ENCODE data around the gene SHISA7. TPM values are rescaled to one million over a fixed set of nuclear protein-coding genes. Genes with fewer than 3 reads are reported as not detected.
A peak's percentile ranks its signal among the peaks of the same experiment; 100 is the strongest.

SHISA7 gene
- total RNA-seq, result not detected
- polyA plus RNA-seq, result 0.05 TPM
- long read RNA-seq, donor 1, result 0 reads
- long read RNA-seq, donor 2, result 0 reads
- long read RNA-seq, donor 3, result 0 reads
- long read RNA-seq, donor 4, result 0 reads

DNA sequence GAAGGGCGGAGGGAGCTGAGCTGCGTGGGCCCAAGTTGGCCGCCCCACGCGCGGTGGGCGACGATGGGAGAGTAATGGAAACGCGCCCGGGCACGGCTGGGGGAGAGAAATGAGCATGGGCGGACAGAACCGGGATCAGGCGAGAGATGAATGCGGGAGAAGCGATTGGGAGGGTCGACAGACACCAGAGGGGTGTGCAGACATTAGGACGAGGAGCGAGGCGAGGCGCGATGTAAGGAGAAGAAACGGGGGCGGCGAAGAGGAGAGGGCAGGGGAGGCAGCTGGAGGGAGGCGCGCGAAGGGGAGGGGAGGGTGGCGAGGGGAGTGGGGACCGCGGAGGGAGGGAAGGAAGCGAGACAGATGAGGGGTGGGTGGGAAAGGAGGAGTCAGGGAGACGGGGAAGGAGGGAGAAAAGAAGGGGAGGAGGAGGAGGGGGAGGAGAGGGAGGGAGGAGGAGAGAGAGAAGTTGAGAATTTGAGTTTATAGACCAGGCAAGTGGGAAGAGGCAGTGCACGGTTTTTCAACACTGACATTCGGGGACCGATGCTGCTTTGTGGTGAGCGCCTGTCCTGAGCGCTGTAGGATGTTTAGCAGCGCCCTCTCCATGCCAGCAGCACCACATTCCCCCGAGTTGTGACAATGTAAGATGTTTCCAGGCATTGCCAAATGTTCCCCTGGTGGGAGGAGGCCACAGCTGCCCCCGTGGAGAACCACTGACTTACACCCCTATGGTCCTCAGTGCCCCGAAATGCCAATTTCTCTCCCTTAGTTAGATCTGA is at the start of gene SHISA7:
SHISA7 (minus strand) TSS at position 256 of the 779 bp plus-strand sequence. CDS start 437 bp downstream, outside the sequence.
- Histone ChIP-seq H3K27me3 (ENCODE audit: control insufficient read depth, insufficient read depth) (no peaks in the 10 kb centered on the region), H3K4me1 (ENCODE audit: control insufficient read depth, insufficient read depth, low read length) (no peaks in the 10 kb centered on the region), H3K27ac (ENCODE audit: low read length) (no peak within 1 kb of the TSS), H3K9me3 (ENCODE audit: control insufficient read depth, low read length) (no peaks in the 10 kb centered on the region), H3K4me3 (ENCODE audit: low read length) (no peak within 1 kb of the TSS)
- DNase-seq, result no peak
- intact Hi-C loops (cut with DNase I), result no loop called here
- WGBS, result 2% methylated on average over 43 of the region's 43 CpGs
- no peak for ATAC-seq

DNA sequence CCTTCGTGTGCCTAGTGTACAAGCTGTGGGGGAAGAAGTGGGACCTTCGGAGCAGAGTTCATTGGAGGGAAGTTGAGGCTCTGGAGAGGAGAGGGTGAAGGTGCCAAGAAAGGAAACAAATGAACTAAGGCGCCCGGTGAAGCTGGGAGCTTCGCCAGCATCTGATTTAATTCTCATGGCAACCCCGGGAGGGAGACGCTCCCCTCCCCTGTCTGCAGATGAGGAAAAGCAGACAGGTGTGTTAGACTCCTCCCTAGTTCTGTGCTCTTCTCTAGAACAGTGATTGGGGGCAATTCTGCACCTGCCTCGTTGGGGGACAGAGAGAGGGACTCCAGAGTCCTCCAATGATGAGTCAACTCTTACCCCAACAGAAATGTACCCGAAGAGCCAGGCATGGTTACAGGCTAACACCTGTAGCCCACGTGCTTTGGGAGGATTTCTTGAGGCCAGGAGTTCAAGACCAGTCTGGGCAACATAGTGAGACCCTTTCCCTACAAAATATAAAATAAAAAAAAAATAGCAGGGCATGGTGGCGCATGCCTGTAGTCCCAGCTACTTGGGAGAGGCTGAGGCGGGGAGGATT is 49.4 kb upstream of the SHISA7 start:
- no peak overlapping the region for H3K4me3 ChIP-seq (ENCODE audit: low read length)
- DNase-seq, result peak in 1 of 3 donors; percentile 26
- WGBS, result 50% methylated on average over 12 of the region's 12 CpGs
- H3K4me1 ChIP-seq (ENCODE audit: control insufficient read depth, insufficient read depth, low read length), result no peaks in the 10 kb centered on the region
- H3K9me3 ChIP-seq (ENCODE audit: control insufficient read depth, low read length), result no peaks in the 10 kb centered on the region
- intact Hi-C loops (cut with DNase I), result no loop called here
- no peak for ATAC-seq
- H3K27me3 ChIP-seq (ENCODE audit: control insufficient read depth, insufficient read depth), result no peaks in the 10 kb centered on the region
- H3K27ac ChIP-seq (ENCODE audit: low read length), result no peak overlapping the region

DNA sequence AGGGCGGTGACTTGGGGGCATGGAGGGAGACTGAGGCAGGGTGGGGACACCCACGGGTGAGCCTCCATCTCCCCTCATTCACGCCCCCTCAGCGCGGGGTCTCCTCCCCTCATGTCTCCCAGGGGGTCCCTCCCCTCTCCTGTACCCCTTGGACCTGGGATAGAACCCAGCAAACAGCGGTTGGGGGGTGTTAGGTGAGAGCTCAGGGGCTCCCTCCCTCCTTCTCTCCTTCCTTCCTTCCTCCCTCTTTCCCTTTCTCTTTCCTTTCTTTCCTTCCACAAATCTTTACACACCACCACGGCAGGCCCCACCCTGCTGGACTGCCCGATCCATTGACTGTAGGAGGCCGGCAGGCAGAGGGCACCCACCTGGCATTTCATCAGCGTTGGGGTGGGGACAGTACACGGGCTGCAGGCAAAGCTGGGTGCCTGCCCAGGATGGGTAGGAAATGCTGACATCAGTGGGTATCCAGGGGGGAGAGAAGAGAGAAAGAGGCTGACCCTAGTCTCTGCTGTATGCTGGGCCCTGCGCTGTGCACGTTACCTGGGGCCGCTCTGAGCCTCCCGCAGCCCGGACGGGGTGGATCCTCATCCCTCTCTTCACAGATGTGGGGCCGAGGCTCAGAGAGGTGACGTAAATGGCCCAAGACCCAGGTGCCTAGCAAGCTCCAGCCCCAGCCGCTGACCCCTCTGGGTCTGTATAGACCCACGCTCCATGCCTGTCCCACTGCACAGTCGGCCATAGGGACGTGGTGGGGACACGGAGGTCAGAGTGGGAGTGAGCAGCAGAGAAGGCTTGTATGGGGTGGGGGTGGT is 48.7 kb upstream of the SHISA7 start:
- no peaks in the 10 kb centered on the region for H3K9me3 ChIP-seq (ENCODE audit: control insufficient read depth, low read length)

GRCh38 chr19:55490478-55491432 is 47.7 kb upstream of the SHISA7 start:
- ATAC-seq (no peak), DNase-seq (peak; percentile 33 to 79 (median 72))
- Histone ChIP-seq H3K4me3 (ENCODE audit: low read length) (no peak overlapping the region), H3K27ac (ENCODE audit: low read length) (no peak overlapping the region), H3K4me1 (ENCODE audit: control insufficient read depth, insufficient read depth, low read length) (peaks cover 3% of the 10 kb centered on the region), H3K27me3 (ENCODE audit: control insufficient read depth, insufficient read depth) (no peaks in the 10 kb centered on the region), H3K9me3 (ENCODE audit: control insufficient read depth, low read length) (no peaks in the 10 kb centered on the region)
- intact Hi-C loops (cut with DNase I), result no loop called here
- 77% methylated on average over 52 of the region's 52 CpGs for WGBS

More for the DNA sequence above, 48.7 kb upstream of the SHISA7 start:
- WGBS, result 70% methylated on average over 24 of the region's 24 CpGs
- DNase-seq (peak in 1 of 3 donors; percentile 55), ATAC-seq (no peak)
- H3K27ac ChIP-seq (ENCODE audit: low read length), result no peak overlapping the region
- peaks cover 2% of the 10 kb centered on the region for H3K4me1 ChIP-seq (ENCODE audit: control insufficient read depth, insufficient read depth, low read length)
- H3K4me3 ChIP-seq (ENCODE audit: low read length), result no peak overlapping the region
- H3K27me3 ChIP-seq (ENCODE audit: control insufficient read depth, insufficient read depth), result no peaks in the 10 kb centered on the region
- intact Hi-C loops (cut with DNase I), result no loop called here

DNA sequence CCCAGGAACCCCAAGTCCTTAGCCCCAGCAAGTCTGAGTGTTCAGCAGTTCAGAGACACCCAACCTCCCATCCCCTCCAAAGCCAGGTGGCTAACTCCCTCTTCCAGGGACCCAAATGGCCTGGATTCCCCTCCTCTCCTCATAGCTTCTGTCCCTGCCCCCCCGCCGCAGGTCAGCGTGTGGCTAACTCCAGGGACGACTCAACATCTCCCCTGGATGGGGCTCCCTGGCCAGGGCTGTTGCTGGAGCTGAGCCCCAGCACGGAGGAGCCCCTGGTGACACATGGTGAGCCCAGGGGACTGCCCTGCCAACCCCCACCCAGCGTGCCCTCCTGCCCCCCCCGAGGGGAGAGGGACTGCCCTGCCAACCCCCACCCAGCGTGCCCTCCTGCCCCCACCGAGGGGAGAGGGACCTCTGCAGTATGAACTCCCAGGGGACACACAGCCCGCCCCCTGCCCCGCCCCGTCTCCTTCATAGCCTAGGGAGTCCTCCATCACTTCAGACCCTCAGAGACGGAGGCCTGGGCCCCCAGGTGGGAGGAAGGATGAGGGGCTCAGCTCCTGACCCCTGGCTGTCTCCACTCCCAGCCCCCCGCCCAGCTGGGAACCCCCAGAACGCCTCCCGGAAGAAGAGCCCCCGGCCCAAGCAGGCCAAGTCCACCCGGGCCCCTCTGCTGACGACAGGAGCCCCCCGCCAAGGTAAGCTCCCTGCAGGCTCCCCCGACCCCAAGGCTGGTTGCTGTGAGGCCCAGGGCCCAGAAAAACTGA is 46.8 kb upstream of the SHISA7 start:
- Histone ChIP-seq H3K9me3 (ENCODE audit: control insufficient read depth, low read length) (no peaks in the 10 kb centered on the region), H3K27me3 (ENCODE audit: control insufficient read depth, insufficient read depth) (no peaks in the 10 kb centered on the region), H3K27ac (ENCODE audit: low read length) (no peak overlapping the region), H3K4me1 (ENCODE audit: control insufficient read depth, insufficient read depth, low read length) (peaks cover 3% of the 10 kb centered on the region), H3K4me3 (ENCODE audit: low read length) (no peak overlapping the region)
- no peak for ATAC-seq
- WGBS, result 76% methylated on average over 20 of the region's 21 CpGs
- intact Hi-C loops (cut with DNase I), result no loop called here
- peak in 2 of 3 donors; percentile 27 to 76 for DNase-seq

- Histone ChIP-seq H3K9me3 (ENCODE audit: control insufficient read depth, low read length) (no peaks in the 10 kb centered on the region), H3K4me3 (ENCODE audit: low read length) (no peak overlapping the region), H3K4me1 (ENCODE audit: control insufficient read depth, insufficient read depth, low read length) (peaks cover 3% of the 10 kb centered on the region), H3K27me3 (ENCODE audit: control insufficient read depth, insufficient read depth) (no peaks in the 10 kb centered on the region), H3K27ac (ENCODE audit: low read length) (no peak overlapping the region)
- DNase-seq (peak; percentile 29 to 83 (median 81)), ATAC-seq (no peak)
- 68% methylated on average over 36 of the region's 36 CpGs for WGBS
- intact Hi-C loops (cut with DNase I), result no loop called here
Observed at GRCh38 chr19:55488986-55489710, 46.0 kb upstream of the SHISA7 start.

- Histone ChIP-seq H3K27ac (ENCODE audit: low read length) (peak within 1 kb of the TSS; percentile 79), H3K27me3 (ENCODE audit: control insufficient read depth, insufficient read depth) (no peaks in the 10 kb centered on the region), H3K4me3 (ENCODE audit: low read length) (no peak within 1 kb of the TSS), H3K4me1 (ENCODE audit: control insufficient read depth, insufficient read depth, low read length) (peaks cover 3% of the 10 kb centered on the region), H3K9me3 (ENCODE audit: control insufficient read depth, low read length) (no peaks in the 10 kb centered on the region)
- DNase-seq, result peak; percentile 69 to 87 (median 81)
- ATAC-seq, result peak in 1 of 2 donors; percentile 3
- intact Hi-C loops (cut with DNase I), result no loop called here
- WGBS, result 7% methylated on average over 21 of the region's 21 CpGs
Observed at GRCh38 chr19:55487924-55488687, 45.0 kb upstream of the SHISA7 start, which contains the start of gene SSC5D. Gene SSC5D, plus strand, starts transcription at chr19:55488436. Its CDS starts 154 bp downstream, at chr19:55488590.

DNA sequence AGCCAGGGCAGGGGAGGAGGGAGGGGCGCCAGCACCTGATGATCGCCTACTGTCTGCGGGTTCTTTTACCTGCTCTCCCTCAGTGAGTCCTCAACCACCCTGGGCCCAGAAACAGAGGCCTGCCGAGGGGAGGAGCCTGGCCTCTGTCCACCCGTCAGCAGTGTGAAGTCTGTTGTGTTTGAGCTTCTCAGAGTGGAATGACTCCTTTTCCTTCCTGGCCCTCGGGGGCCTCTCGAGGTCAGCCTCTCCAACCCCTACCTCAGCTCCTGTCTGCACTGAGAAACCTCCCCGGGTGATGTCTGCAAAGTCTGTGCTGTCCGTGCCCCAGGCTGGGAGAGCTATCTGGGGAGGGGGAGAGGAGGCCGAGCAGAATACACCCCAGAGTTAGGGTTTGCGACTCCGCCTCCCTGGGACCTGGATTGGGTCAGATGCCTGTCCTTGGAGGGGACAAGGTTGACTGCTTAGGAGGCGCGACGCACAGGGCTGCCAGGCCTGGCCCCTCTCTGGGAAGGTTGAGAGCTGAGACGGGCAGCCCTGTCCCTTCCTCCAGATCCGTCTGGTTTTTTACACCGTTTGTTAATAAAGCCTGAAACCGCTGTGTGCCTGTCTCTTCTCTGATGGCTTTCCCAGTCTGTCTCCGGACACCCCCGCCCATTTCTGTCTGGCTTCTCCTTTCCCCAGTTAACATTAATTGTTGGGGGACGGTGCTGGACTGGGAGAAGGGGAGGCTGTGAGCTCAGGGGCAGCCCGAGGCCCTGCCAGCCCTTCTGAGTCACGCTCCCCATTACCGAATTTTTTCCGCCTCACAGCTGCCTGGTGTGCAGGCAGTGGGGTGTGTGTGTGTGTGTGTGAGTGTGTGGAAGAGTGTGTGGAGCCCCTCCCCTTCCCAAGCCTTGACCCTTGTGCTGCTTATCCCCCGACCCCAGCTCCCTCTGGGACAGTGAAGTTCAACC is 44.1 kb upstream of the SHISA7 start:
- intact Hi-C loops (cut with DNase I), result no loop called here
- DNase-seq, result peak; percentile 90 to 91 (median 90)
- Histone ChIP-seq H3K9me3 (ENCODE audit: control insufficient read depth, low read length) (no peaks in the 10 kb centered on the region), H3K4me1 (ENCODE audit: control insufficient read depth, insufficient read depth, low read length) (peaks cover 3% of the 10 kb centered on the region), H3K27me3 (ENCODE audit: control insufficient read depth, insufficient read depth) (no peaks in the 10 kb centered on the region), H3K27ac (ENCODE audit: low read length) (peak overlapping the region; percentile 79), H3K4me3 (ENCODE audit: low read length) (no peak overlapping the region)
- 30% methylated on average over 27 of the region's 27 CpGs for WGBS
- ATAC-seq, result peak; percentile 47 to 79
